Activated CD8-positive, alpha-beta memory T cell treated with anti-CD3 and anti-CD28 coated beads for 1 hour (primary cell): Measurements from ENCODE around the gene NELL1.
"Not testable (repeated sequence)": the region's sequence is repeated elsewhere in the genome, so short reads cannot be mapped to it uniquely, and the experiment has no call there.

Source experiments
- DNase-seq, 2 donors: peaks; one replicate each; pipeline ENCODE4 v3.0.0-alpha.2; 2020; ENCODE audit warnings: low read depth in 1 of 2; ENCODE audit errors: extremely low read depth in 1 of 2

Gene NELL1

DNA sequence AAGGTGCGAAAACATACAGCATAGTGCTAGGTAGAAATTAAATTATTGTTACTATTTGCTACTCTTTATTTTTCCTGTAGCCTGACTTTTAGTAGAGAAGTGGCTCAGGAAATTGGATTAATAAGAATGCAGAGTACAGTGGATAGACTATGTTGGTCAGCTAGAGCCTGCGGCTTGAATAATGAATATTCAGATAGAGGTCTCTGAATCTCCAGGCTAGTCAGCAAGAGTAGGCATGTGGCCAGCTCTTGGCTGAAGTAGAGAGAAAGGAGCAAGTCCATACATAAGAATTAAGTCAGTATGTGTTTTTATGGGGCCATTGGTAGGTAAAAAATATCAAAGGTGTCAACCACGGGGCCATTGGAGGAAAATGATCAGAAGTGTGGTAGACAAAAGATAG lies 413.5 kb downstream of the NELL1 start:
- DNase-seq = no peak

- no peak for DNase-seq
These were observed 419.5 kb downstream of the NELL1 start for GRCh38 chr11:21088930-21089329.

DNA sequence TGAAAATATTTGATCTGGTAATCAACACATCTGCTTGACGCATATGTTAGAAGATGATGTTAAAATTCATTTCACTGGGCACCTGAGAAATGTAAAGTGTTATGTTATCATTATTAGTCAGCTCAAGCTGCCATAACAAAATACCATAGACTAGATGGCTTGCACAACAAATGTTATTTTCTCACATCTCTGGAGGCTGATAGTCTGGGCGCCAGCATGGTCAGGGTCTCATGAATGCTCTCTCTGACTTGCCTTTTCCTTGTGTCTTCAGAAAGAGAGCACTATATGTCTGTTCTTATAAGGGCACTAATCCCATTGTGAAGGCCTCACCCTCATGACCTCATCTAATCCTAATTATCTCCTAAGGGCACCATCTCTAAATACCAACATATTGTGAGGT lies 435.3 kb downstream of the NELL1 start:
- no peak for DNase-seq

DNA sequence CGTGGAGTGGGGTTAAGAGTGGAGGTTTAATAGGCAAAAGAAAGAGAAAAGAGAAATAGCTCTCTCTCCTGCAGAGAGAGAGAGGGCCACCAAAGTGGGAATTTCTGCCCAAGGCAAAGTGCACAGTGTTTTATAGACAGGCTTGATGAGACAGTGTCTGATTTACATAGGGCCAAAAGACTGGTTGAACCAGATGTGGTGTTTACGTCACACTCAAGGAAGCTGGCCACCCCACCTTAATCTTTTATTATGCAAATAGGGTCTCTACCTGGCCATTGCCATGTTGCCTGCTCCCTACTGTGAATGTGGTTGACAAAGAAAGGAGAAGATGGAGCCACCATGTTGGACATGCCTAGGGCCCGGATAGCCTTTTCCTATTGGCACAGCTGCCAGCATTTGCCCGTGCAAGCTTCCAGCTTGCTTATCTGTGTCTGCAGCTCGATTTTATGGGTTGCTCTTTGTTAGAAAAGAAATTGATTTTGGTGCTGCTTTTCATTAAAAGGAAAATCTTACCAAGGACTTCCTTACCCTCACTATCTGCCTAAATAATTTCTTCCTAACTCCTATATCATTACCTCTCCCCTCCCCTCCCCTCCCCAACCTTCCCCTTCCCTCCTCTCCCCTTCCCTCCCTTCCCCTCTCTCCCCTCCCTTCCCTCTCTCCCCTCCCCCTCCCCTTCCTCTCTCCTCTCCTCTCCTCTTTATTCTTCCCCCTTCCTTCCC lies 436.0 kb downstream of the NELL1 start:
- no peak for DNase-seq

DNA sequence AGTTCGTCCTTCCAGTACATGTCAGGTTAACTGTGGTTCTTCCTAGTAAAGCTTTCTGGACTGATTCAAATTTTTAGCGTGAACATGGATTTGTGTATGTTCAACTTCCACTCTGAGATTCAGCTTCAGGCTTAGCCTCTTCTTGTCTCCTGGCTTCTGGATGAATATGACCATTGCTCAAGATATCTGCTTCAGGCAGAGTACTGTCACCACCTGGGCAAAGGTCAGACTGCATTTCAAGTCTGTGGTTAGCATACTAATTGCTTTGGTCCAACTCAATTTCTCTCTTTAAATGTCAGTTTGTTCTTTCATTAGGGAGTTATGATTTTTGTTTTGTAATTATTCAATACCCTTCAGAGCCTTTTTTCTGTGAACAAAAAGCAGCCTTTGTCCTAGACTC lies 440.0 kb downstream of the NELL1 start:
- no peak for DNase-seq

DNA sequence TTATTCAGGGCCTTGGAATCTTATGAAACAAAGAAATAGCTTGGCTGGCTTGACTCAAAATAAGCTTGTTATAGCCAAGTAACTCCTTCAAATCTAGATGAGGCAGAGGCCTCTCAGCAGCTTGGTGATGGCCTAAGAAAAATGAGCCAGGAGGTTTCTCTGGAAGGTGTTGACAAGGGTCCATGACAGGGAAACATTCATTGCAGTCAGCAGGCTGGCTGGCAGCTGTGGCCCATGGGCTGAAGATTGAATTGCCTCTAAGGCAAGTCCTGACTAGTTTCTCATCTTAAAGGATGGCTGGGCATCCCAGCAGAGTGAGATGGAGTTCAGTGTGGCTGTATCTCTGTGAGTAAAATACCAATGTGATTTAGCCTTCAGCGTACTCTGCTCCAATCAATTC lies 441.0 kb downstream of the NELL1 start:
- no peak for DNase-seq

DNA sequence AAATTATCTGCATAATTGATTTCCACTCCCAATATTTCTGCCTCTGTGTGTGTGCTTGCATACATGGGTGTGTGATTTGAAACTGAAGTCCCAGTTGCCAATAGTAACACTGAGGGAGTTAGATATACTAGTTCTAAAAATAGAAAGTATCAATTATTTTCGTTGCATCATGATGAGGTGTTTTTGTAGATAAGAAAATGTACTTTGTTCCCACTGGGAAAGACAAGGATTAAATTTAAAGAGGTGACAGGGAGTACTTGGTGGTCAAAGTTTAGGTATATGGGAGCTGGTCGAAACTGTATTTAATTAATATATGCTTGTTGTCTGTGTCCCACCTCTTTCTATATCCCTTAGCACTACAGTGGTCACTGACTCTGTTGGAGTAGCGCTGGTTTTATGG lies 444.5 kb downstream of the NELL1 start:
- DNase-seq = no peak

DNA sequence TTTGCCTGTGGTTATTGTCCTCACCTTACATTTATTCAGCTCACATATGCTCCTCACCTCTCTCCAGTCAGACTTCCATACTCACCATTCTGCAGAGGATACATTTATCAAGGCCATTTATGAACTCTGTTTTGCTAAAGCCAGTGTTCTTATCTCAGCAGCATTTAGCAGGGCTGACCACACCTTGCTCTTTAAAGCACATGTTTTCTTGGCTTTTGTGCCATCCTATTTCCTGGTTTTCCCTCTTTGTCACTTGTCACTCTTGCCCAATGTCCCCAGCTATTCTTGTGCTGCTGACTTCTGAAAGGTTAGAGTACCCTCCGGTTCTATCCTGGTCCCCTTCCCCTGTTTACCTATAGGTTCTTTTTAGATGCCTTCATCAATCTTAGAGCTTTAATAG lies 446.6 kb downstream of the NELL1 start:
- no peak for DNase-seq

GRCh38 chr11:21119411-21119810 lies 450.0 kb downstream of the NELL1 start:
- DNase-seq = no peak

- no peak for DNase-seq
These were observed 452.6 kb downstream of the NELL1 start for GRCh38 chr11:21121991-21122390.

DNA sequence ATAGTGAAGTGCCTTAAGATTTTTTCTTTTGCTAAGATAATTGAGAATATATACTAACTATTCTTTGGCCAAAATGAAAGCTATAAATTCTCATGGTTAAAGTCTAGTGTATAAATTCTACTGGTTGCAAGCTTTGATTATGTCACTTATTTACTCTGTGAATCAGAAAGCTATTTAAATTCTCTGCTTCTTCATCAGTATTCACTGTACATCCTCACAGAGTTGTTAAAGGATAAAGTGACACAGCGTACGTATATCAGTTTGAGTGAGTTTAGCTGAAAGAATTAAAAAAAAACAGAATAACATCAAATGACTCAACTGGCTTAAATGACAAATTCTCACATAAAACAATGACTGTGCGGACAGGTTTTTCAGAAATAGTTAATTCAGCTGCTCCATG lies 453.1 kb downstream of the NELL1 start:
- no peak for DNase-seq

GRCh38 chr11:21132146-21132720 lies 462.8 kb downstream of the NELL1 start:
- DNase-seq = no peak

GRCh38 chr11:21133244-21133643 lies 463.9 kb downstream of the NELL1 start:
- no peak for DNase-seq

- no peak for DNase-seq
These were observed 464.3 kb downstream of the NELL1 start for GRCh38 chr11:21133722-21134121.

DNA sequence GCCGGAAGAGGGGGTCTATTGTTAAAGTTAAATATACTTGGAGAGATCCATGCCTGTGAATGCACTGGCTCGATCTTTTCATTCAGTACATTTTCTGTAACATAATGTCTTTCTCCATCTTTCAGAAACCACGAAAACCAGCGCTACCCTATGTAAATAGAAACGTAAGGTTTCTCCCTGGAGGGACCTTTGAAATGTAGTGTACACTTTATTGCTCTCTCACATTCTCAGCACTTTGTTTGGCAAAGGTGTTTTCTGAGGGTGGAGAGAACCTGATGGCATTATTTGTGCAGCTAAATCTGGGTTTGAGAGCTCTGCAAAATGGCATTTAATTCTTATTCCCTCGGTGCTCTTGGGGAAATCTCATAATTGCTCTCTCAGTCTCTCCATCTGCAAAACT lies 468.4 kb downstream of the NELL1 start:
- DNase-seq = no peak

GRCh38 chr11:21141557-21141956 lies 472.2 kb downstream of the NELL1 start:
- not testable (repeated sequence) for DNase-seq

GRCh38 chr11:21142007-21142406 lies 472.6 kb downstream of the NELL1 start:
- DNase-seq = no peak

DNA sequence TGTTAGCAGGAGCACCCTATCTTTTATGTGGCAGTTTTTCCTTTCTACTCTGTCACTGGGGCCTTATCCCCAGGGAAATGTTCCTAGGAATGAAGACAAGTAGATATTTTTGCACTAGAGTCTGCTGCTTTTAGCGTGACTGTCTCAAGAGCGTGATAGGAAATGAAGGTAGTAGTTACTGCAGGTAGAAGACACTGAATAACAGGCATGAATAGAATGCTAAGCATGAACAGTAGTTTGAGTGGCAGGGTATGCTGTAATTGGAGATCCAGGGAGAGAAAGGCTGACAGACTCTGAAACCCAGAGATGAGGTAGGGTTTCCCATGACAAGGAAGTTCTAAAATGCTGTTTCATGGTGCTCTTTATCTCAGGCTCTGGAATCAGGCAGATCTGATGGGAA lies 475.1 kb downstream of the NELL1 start:
- DNase-seq = no peak

DNA sequence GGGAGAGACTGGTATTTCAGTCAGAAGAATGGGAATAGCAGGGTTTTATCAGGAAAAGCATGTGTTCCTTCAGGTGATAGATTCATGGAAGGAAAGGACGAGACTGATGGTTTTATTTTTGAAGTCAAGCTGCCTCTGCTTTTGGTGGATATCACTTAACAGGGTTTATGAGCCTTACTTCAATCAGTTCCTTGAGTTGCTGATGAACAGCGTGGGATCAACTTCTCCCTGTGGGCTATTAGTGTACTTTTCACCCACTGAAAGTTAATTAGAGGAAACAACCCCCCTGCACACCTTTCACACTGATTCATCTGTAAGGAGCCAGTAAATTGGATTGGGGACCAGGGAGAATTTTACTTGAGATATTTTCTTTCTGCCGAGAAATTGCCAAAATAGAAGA lies 479.0 kb downstream of the NELL1 start:
- no peak for DNase-seq

DNA sequence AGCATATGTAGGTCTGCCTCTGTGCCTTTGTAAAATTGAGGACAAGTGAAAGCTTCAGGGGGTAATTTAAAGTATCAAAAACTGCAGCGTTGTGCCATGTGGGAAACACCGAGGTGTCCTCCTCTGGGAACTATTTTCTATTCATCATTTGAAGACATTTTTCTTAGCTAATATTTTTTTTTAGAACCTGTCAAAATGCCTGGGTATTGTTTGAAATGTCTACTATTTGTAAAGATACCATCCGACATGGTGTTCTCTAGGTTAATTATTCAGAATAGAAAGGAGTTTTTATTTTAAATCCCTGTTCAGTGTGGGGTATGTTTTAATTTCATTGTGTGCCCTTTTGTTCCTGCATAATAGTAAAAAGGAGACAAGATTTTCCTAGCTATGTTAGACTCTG lies 490.8 kb downstream of the NELL1 start:
- no peak for DNase-seq

- no peak for DNase-seq
These were observed 500.3 kb downstream of the NELL1 start for GRCh38 chr11:21169639-21170038.

- no peak for DNase-seq
These were observed 504.1 kb downstream of the NELL1 start for GRCh38 chr11:21173476-21173875.

DNA sequence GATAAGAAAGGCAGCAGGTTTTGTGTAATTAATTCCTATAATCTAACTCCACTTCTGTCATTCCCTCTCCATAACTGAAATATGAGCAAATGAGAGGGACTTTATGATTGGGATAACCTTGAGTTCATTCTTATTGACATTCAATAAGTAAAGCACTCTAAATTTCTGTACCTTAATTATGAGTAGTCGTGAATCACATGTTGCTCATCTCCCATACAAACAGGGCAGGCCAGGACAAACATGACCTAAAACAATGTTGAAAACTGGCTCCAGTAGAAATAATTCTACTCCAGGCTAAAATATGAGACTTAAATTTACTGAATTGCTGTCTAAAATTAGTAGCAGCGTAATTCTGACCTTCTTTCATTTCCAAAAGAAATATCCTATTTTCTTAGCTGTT lies 505.4 kb downstream of the NELL1 start:
- DNase-seq = no peak
